CD14-positive monocyte (primary cell): ENCODE measurements around the gene GPR4. TPM values are rescaled to one million over a fixed set of nuclear protein-coding genes. Genes with fewer than 3 reads are reported as not detected.

Experiments
- DNase-seq, 3 donors: peaks; one replicate each; pipeline ENCODE4 v3.0.0-alpha.2; 2011 to 2022
- H2AFZ ChIP-seq: 2 replicates; pipeline ENCODE4 v1.6.0; 2012; ENCODE audit warnings: mild to moderate bottlenecking, low read depth, low read length, inconsistent platforms; ENCODE audit not compliant: insufficient read depth, poor library complexity, severe bottlenecking
- H3K27ac ChIP-seq, 2 donors: 1 replicate in 1 of 2; 2 replicates in 1 of 2; pipeline ENCODE4 v1.5.1; 2012 to 2013; ENCODE audit warnings: low read length in 2 of 2, control low read depth in 1 of 2, inconsistent platforms in 1 of 2, low read depth in 1 of 2, mild to moderate bottlenecking in 1 of 2
- H3K27me3 ChIP-seq, 2 donors: one replicate each; pipeline versions ENCODE4 v1.6.0 to v1.6.1; 2011 to 2013; ENCODE audit warnings: low read length in 2 of 2; ENCODE audit not compliant: control insufficient read depth in 2 of 2, insufficient read depth in 2 of 2
- H3K36me3 ChIP-seq, 2 donors: replicated peaks in 1 of 2; 1 replicate in 1 of 2; 2 replicates in 1 of 2; pipeline versions ENCODE4 v1.5.1 to v1.6.1; 2012 to 2013; ENCODE audit warnings: low read length in 2 of 2, control low read depth in 1 of 2, inconsistent platforms in 1 of 2, mild to moderate bottlenecking in 1 of 2; ENCODE audit not compliant: insufficient read depth in 2 of 2, control insufficient read depth in 1 of 2
- H3K4me1 ChIP-seq, 2 donors: 1 replicate in 1 of 2; 2 replicates in 1 of 2; pipeline versions ENCODE4 v1.5.1 to v1.6.1; 2012 to 2013; ENCODE audit warnings: low read length in 2 of 2, control low read depth in 1 of 2, inconsistent platforms in 1 of 2, mild to moderate bottlenecking in 1 of 2, moderate library complexity in 1 of 2; ENCODE audit not compliant: insufficient read depth in 2 of 2, control insufficient read depth in 1 of 2
- H3K4me2 ChIP-seq: replicated peaks from 2 replicates; pipeline ENCODE3; 2012; ENCODE audit warnings: low read length, moderate library complexity, mild to moderate bottlenecking; ENCODE audit not compliant: poor library complexity, severe bottlenecking; ENCODE audit errors: extremely low read depth
- H3K4me3 ChIP-seq, 3 experiments: fragments of 200-600 bp in 1 of 3; sonication (generic) in 1 of 3; replicated peaks in 1 of 3; 1 replicate in 2 of 3; 2 replicates in 1 of 3; pipeline ENCODE4 v1.5.1; 2011 to 2013; ENCODE audit warnings: low read length in 3 of 3, mild to moderate bottlenecking in 3 of 3, control low read depth in 2 of 3, low read depth in 2 of 3, inconsistent platforms in 1 of 3, moderate library complexity in 1 of 3
- H3K79me2 ChIP-seq: 2 replicates; pipeline ENCODE4 v1.6.0; 2012; ENCODE audit warnings: mild to moderate bottlenecking, control low read depth, inconsistent platforms, low read length, moderate library complexity; ENCODE audit not compliant: insufficient read depth
- H3K9ac ChIP-seq: 2 replicates; pipeline ENCODE4 v1.6.0; 2017; ENCODE audit warnings: low read length, mild to moderate bottlenecking; ENCODE audit not compliant: insufficient read depth, poor library complexity, severe bottlenecking
- H3K9me3 ChIP-seq, 2 donors: replicated peaks in 1 of 2; 1 replicate in 1 of 2; 2 replicates in 1 of 2; pipeline versions ENCODE4 v1.5.1 to v1.6.1; 2012 to 2013; ENCODE audit warnings: low read length in 2 of 2, control low read depth in 1 of 2; ENCODE audit not compliant: control insufficient read depth in 1 of 2, insufficient read depth in 1 of 2
- H4K20me1 ChIP-seq: 2 replicates; pipeline ENCODE4 v1.6.0; 2012; ENCODE audit warnings: mild to moderate bottlenecking, low read length, control low read depth, moderate library complexity; ENCODE audit not compliant: insufficient read depth
- H3K27ac Mint-ChIP-seq, 7 donors: one replicate each; pipeline ENCODE4 v1.8.0; 2020; ENCODE audit warnings: mild to moderate bottlenecking in 7 of 7, mixed read lengths in 7 of 7, moderate library complexity in 6 of 7, inconsistent platforms in 2 of 7
- H3K27me3 Mint-ChIP-seq, 3 donors: one replicate each; pipeline ENCODE4 v1.8.0; 2021 to 2022; ENCODE audit warnings: low read depth in 3 of 3, mild to moderate bottlenecking in 3 of 3, mixed read lengths in 3 of 3, moderate library complexity in 3 of 3, inconsistent platforms in 1 of 3
- H3K36me3 Mint-ChIP-seq, 2 donors: one replicate each; pipeline ENCODE4 v1.8.0; 2020; ENCODE audit warnings: mixed read lengths in 2 of 2, inconsistent platforms in 1 of 2, mild to moderate bottlenecking in 1 of 2
- H3K4me1 Mint-ChIP-seq: one replicate; pipeline ENCODE4 v1.8.0; 2020; ENCODE audit warnings: mild to moderate bottlenecking, mixed read lengths
- H3K4me3 Mint-ChIP-seq, 2 donors: one replicate each; pipeline ENCODE4 v1.8.0; 2020; ENCODE audit warnings: mild to moderate bottlenecking in 2 of 2, mixed read lengths in 2 of 2, moderate library complexity in 1 of 2
- H3K9me3 Mint-ChIP-seq, 7 donors: one replicate each; pipeline ENCODE4 v1.8.0; 2020 to 2022; ENCODE audit warnings: mixed read lengths in 7 of 7, mild to moderate bottlenecking in 6 of 7, moderate library complexity in 6 of 7, inconsistent platforms in 2 of 7
- CTCF ChIP-seq: fragments of 200-600 bp; IDR thresholded peaks from one replicate; pipeline ENCODE4 v1.8.0; 2022; ENCODE audit warnings: antibody characterized with exemption, mild to moderate bottlenecking
- WGBS: methylation state at CpG from one replicate; pipeline ENCODE4 v1.1.5; 2013; ENCODE audit warnings: missing lambda C conversion rate; ENCODE audit not compliant: insufficient coverage; 5-methylcytosine and 5-hydroxymethylcytosine counted together
- intact Hi-C, 2 donors: fragments of 100-400 bp; cut with micrococcal nuclease; formaldehyde crosslinking; loops; one replicate each; pipeline versions ENCODE4 v1.15.0 to v1.15.1; 2023
- polyA plus RNA-seq, 3 donors: library from polyadenylated mRNA; depleted of rRNA in 1 of 3; unstranded in 2 of 3; stranded (reverse) in 1 of 3; fragments of 300-500 nt in 2 of 3; fragments of >200 nt in 1 of 3; fragmentation: Illumina TruSeq in 2 of 3; gene quantifications; 1 replicate in 2 of 3; 2 replicates in 1 of 3; pipeline ENCODE4 v1.2.3, GENCODE V29; 2012 to 2021

The GPR4 gene
- polyA plus RNA-seq, 3 donors, result not detected

- 39% methylated on average over 45 of the region's 48 CpGs for WGBS
- intact Hi-C loops, result no loop called here
These were observed 10.9 kb downstream of the GPR4 start for GRCh38 chr19:45591004-45591637.

More at GRCh38 chr19:45591004-45591637, 10.9 kb downstream of the GPR4 start:
- Histone ChIP-seq H3K4me2 (no peak overlapping the region), H3K79me2 (no peaks in the 10 kb centered on the region), H3K4me1 (peaks cover 4 to 7% of the 10 kb centered on the region in 2 donors), H3K27me3 (peaks cover 0 to 19% of the 10 kb centered on the region in 2 donors), H4K20me1 (no peaks in the 10 kb centered on the region), H3K9ac (no peak overlapping the region), H3K36me3 (no peaks in the 10 kb centered on the region), H3K9me3 (no peaks in the 10 kb centered on the region), H3K27ac (no peak overlapping the region), H2AFZ (no peak overlapping the region), H3K4me3 (no peak overlapping the region)
- H3K27me3 Mint-ChIP-seq, result peaks cover 31 to 43% (median 42%) of the 10 kb centered on the region in 3 donors
- peaks cover 0 to 2% (median 0%) of the 10 kb centered on the region in 7 donors for H3K9me3 Mint-ChIP-seq
- H3K27ac Mint-ChIP-seq, result no peak overlapping the region
- TF ChIP-seq CTCF, result peak; percentile 46
- peak; percentile 23 to 44 (median 34) for DNase-seq
- H3K36me3 Mint-ChIP-seq, result no peaks in the 10 kb centered on the region
- peak overlapping the region in 1 of 2 donors; percentile 62 for H3K4me3 Mint-ChIP-seq
- peaks cover 13% of the 10 kb centered on the region for H3K4me1 Mint-ChIP-seq
